K562 (cell line): Measurements from ENCODE around the gene CCDC68. TPM values are rescaled to one million over a fixed set of nuclear protein-coding genes. Genes with fewer than 3 reads are reported as not detected.

Experiments
- CCNT2 ChIP-seq: IDR thresholded peaks from 2 replicates; pipeline ENCODE4 v1.6.1; 2011; ENCODE audit warnings: borderline replicate concordance, low read depth, mild to moderate bottlenecking, moderate library complexity, mixed read lengths, low read length; ENCODE audit not compliant: insufficient read length; ENCODE audit errors: extremely low read depth
- CHD2 ChIP-seq: IDR thresholded peaks from 2 replicates; pipeline ENCODE4 v1.6.1; 2011; ENCODE audit warnings: low read depth, low read length
- HMG20B ChIP-seq: fragments of 250-450 bp; sonication (Bioruptor Pico); IDR thresholded peaks from 2 replicates; pipeline ENCODE4 v1.5.0; 2021; ENCODE audit warnings: mild to moderate bottlenecking
- IRF2 ChIP-seq: sonication (generic); formaldehyde crosslinking; IDR thresholded peaks from 2 replicates; pipeline ENCODE4 v1.8.1; 2022; ENCODE audit warnings: mild to moderate bottlenecking, missing genetic modification reagents
- TAL1 ChIP-seq: fragments of 450-650 bp; IDR thresholded peaks from 2 replicates; pipeline ENCODE4 v1.6.1; 2016; ENCODE audit warnings: mild to moderate bottlenecking
- ZNF408 ChIP-seq: fragments of 250-450 bp; sonication (Bioruptor Pico); IDR thresholded peaks from 2 replicates; pipeline ENCODE4 v1.4.0; 2020; ENCODE audit warnings: low read depth, mild to moderate bottlenecking, moderate library complexity
- polyA plus RNA-seq, 8 experiments: library from polyadenylated mRNA; depleted of rRNA in 4 of 8; stranded (reverse) in 5 of 8; unstranded in 3 of 8; fragments of >200 nt; fragmentation: Nextera tagmentation in 2 of 8; fragmentation: Illumina TruSeq in 1 of 8; extraction: Ambion mirVana in 2 of 8; extraction: Trizol in 1 of 8; gene quantifications; 2 replicates each; pipeline versions ENCODE4 v1.2.1 to v1.2.3, GENCODE V29; 2011 to 2014; ENCODE audit warnings: inconsistent platforms in 1 of 8, missing spikeins in 1 of 8
- total RNA-seq, 7 experiments: library from RNA; depleted of rRNA in 6 of 7; stranded (reverse); fragments of >200 nt in 6 of 7; fragmentation: Illumina TruSeq in 2 of 7; extraction: Trizol in 2 of 7; gene quantifications; 2 replicates each; pipeline versions ENCODE4 v1.2.1 to v1.2.3, GENCODE V29; 2011 to 2021; ENCODE audit warnings: low replicate concordance in 1 of 7
- TF ChIP-seq, protein P1 (sequence below), 2 experiments: fragments of 450-650 bp; IDR thresholded peaks; 2 replicates each; pipeline ENCODE4 v1.6.1; 2016; ENCODE audit warnings: mild to moderate bottlenecking in 2 of 2, borderline replicate concordance in 1 of 2, low read depth in 1 of 2, moderate library complexity in 1 of 2
- TF ChIP-seq, protein P2 (sequence below), 2 experiments: fragments of 450-650 bp in 1 of 2; sonication (generic) in 1 of 2; formaldehyde crosslinking in 1 of 2; IDR thresholded peaks; 2 replicates each; pipeline versions ENCODE4 v1.7.1 to v1.9.0; 2016 to 2022; ENCODE audit warnings: inconsistent platforms in 1 of 2, mild to moderate bottlenecking in 1 of 2, missing genetic modification reagents in 1 of 2
- TF ChIP-seq, protein P3 (sequence below): sonication (generic); formaldehyde crosslinking; IDR thresholded peaks from 2 replicates; pipeline ENCODE4 v1.9.0; 2022; ENCODE audit warnings: mild to moderate bottlenecking, missing genetic modification reagents

The CCDC68 gene
- total and polyA plus RNA-seq, 9 of the 15 experiments (the other 6 are each of a cell fraction or from before 2014, with no cell fraction given), result 0.28 to 4.5 (median 1.4) TPM

DNA sequence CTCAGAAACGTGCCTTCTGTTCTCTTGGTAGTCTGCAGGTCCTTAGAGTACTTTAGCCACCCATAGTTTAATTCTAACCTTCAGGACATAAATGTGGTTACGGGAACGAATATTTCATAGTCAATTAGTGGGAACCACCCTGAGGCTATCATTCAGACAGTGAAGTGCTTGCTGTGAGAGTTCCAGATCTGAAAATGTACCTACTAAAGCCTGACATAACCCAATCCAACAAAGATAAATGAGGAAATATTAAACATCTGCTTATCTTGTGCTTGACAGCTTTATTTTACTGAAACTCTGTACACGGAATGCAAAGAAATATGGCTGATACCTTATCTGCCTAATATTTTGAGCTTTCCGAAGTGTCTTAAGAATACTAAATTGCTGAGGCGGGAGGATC, 88.0 kb downstream of the CCDC68 start (continued):
- no peak for TF ChIP-seq ZNF408
- TF ChIP-seq CCNT2, result no peak
- TF ChIP-seq, protein P1, sequence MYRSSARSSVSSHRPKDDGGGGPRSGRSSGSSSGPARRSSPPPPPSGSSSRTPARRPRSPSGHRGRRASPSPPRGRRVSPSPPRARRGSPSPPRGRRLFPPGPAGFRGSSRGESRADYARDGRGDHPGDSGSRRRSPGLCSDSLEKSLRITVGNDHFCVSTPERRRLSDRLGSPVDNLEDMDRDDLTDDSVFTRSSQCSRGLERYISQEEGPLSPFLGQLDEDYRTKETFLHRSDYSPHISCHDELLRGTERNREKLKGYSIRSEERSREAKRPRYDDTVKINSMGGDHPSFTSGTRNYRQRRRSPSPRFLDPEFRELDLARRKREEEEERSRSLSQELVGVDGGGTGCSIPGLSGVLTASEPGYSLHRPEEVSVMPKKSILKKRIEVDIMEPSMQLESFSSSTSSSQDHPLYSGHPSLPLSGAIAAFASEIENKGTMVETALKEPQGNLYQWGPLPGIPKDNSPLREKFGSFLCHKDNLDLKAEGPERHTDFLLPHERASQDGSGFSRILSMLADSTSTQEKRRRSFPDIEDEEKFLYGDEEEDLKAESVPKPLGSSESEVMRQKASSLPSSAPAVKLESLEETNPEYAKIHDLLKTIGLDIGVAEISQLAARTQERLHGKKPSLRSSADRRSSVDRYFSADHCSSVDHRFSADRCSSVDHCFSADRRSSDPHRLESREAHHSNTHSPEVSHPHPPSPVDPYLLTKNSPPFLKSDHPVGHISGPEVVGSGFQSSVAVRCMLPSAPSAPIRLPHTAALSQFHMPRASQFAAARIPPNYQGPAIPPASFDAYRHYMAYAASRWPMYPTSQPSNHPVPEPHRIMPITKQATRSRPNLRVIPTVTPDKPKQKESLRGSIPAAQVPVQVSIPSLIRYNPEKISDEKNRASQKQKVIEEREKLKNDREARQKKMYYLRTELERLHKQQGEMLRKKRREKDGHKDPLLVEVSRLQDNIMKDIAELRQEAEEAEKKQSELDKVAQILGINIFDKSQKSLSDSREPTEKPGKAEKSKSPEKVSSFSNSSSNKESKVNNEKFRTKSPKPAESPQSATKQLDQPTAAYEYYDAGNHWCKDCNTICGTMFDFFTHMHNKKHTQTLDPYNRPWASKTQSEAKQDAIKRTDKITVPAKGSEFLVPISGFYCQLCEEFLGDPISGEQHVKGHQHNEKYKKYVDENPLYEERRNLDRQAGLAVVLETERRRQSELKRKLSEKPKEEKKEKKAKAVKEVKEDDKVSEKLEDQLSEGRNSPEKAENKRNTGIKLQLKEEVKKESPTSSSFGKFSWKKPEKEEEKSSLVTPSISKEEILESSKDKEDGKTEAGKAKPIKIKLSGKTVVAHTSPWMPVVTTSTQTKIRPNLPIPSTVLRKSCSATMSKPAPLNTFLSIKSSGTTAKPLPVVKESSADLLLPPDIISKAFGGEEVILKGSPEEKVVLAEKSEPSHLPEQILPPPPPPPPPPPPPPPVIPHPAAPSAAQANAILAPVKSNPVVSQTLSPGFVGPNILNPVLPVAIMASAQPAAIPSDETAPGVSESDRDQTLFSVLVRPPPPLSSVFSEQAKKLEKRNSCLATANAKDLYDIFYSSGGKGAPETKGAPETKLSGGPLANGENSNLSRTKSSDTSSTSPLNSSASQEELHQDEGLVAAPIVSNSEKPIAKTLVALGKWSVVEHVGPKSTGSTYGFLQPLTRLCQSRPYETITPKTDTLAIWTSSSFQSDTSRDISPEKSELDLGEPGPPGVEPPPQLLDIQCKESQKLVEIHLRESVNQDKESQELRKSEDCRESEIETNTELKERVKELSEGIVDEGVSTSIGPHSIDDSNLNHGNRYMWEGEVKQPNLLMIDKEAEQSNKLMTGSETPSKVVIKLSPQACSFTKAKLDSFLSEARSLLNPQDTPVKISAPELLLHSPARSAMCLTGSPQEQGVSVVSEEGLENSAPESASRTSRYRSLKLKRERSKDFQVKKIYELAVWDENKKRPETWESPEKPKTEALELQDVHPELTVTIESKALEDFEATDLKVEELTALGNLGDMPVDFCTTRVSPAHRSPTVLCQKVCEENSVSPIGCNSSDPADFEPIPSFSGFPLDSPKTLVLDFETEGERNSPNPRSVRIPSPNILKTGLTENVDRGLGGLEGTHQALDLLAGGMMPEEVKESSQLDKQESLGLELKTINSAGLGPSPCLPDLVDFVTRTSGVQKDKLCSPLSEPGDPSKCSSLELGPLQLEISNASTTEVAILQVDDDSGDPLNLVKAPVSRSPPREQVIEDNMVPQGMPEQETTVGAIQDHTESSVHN (IDR thresholded peaks at IDR 0.05; ENCODE audit: borderline replicate concordance in 1 of 2, low read depth in 1 of 2), result no peak
- TF ChIP-seq, protein P2, sequence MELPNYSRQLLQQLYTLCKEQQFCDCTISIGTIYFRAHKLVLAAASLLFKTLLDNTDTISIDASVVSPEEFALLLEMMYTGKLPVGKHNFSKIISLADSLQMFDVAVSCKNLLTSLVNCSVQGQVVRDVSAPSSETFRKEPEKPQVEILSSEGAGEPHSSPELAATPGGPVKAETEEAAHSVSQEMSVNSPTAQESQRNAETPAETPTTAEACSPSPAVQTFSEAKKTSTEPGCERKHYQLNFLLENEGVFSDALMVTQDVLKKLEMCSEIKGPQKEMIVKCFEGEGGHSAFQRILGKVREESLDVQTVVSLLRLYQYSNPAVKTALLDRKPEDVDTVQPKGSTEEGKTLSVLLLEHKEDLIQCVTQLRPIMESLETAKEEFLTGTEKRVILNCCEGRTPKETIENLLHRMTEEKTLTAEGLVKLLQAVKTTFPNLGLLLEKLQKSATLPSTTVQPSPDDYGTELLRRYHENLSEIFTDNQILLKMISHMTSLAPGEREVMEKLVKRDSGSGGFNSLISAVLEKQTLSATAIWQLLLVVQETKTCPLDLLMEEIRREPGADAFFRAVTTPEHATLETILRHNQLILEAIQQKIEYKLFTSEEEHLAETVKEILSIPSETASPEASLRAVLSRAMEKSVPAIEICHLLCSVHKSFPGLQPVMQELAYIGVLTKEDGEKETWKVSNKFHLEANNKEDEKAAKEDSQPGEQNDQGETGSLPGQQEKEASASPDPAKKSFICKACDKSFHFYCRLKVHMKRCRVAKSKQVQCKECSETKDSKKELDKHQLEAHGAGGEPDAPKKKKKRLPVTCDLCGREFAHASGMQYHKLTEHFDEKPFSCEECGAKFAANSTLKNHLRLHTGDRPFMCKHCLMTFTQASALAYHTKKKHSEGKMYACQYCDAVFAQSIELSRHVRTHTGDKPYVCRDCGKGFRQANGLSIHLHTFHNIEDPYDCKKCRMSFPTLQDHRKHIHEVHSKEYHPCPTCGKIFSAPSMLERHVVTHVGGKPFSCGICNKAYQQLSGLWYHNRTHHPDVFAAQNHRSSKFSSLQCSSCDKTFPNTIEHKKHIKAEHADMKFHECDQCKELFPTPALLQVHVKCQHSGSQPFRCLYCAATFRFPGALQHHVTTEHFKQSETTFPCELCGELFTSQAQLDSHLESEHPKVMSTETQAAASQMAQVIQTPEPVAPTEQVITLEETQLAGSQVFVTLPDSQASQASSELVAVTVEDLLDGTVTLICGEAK (IDR thresholded peaks at IDR 0.05), result no peak
- TF ChIP-seq, protein P2 (CRISPR knock-in tag; IDR thresholded peaks at IDR 0.05), result no peak
- TF ChIP-seq CHD2, result no peak
- no peak for TF ChIP-seq IRF2 (CRISPR knock-in tag)
- TF ChIP-seq TAL1, result peak; percentile 55
- TF ChIP-seq, protein P3, sequence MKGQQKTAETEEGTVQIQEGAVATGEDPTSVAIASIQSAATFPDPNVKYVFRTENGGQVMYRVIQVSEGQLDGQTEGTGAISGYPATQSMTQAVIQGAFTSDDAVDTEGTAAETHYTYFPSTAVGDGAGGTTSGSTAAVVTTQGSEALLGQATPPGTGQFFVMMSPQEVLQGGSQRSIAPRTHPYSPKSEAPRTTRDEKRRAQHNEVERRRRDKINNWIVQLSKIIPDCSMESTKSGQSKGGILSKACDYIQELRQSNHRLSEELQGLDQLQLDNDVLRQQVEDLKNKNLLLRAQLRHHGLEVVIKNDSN (CRISPR knock-in tag), result no peak
- TF ChIP-seq HMG20B (CRISPR knock-in tag), result no peak
